KOPT-K1 (cell line): ENCODE data around the gene PIAS1.

Source experiments
- H3K27ac ChIP-seq: fragments of 200-600 bp; sonication (generic); 2 replicates; pipeline ENCODE4 v1.5.1; 2016; ENCODE audit warnings: antibody characterized with exemption, mild to moderate bottlenecking, low read depth, low read length; ENCODE audit not compliant: poor library complexity, severe bottlenecking
- H3K36me3 ChIP-seq: fragments of 200-600 bp; sonication (generic); 2 replicates; pipeline ENCODE4 v1.5.1; 2017; ENCODE audit warnings: antibody characterized with exemption, mild to moderate bottlenecking, low read length, moderate library complexity; ENCODE audit not compliant: insufficient read depth
- H3K9me3 ChIP-seq: fragments of 200-600 bp; sonication (generic); 2 replicates; pipeline ENCODE4 v1.5.1; 2017; ENCODE audit warnings: antibody characterized with exemption, low read length, mild to moderate bottlenecking; ENCODE audit not compliant: insufficient read depth, poor library complexity, severe bottlenecking

Gene PIAS1

DNA sequence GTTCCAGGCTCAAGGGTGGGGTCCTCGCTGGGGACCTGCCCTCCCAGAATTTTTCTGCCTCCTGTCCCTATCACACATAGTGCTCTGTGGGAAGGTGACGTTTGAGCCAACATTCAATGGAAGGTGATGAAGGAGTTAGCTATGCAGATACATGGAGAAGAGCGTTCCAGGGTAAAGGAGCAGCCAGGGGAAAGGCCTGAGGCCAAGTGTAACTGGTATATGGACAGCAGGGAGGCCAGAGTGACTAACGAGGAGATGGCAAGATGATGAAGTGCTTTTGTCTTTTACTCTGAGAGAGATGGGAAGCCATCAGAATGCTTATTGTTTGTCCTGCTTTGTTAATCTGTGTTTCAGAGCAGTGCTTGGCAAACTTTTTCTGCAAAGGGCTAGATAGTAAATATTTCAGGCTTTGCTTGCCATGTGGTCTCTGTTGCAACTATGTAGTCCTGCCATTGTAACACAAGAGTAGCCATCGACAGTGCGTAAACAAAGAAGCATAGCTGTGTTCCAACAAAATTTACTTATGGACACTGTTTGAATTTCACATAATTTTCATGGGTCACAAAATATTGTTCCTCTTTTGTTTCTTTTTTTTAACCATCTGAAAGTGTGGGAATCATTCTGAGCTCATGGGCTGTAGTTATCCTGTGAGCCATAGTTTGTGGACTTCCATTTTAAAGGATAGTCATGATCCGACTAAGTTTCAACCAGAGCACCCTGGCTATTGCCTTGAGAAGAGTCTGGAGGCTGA, 25.8 kb upstream of the PIAS1 start:
- H3K27ac ChIP-seq, result no peak overlapping the region
- no peaks in the 10 kb centered on the region for H3K9me3 ChIP-seq
- H3K36me3 ChIP-seq, result no peaks in the 10 kb centered on the region

DNA sequence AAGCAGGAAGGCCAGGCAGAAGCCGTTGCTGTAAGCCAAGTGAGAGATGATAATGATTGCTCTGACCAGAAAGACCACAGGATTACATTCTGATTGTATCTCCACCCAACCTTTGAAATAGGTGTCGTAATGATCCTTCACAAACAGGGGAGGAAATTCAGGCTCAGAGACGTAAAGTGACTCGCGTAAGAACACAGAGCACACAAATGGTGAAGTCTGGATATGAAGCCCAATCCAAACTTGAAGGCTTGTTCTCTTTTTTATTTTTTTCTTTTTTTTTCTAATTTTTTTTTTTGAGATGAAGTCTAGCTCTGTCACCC, 25.3 kb upstream of the PIAS1 start:
- H3K27ac ChIP-seq, result no peak overlapping the region
- no peaks in the 10 kb centered on the region for H3K9me3 ChIP-seq
- no peaks in the 10 kb centered on the region for H3K36me3 ChIP-seq

GRCh38 chr15:68029959-68030358, 24.2 kb upstream of the PIAS1 start:
- no peak overlapping the region for H3K27ac ChIP-seq
- no peaks in the 10 kb centered on the region for H3K9me3 ChIP-seq
- no peaks in the 10 kb centered on the region for H3K36me3 ChIP-seq

DNA sequence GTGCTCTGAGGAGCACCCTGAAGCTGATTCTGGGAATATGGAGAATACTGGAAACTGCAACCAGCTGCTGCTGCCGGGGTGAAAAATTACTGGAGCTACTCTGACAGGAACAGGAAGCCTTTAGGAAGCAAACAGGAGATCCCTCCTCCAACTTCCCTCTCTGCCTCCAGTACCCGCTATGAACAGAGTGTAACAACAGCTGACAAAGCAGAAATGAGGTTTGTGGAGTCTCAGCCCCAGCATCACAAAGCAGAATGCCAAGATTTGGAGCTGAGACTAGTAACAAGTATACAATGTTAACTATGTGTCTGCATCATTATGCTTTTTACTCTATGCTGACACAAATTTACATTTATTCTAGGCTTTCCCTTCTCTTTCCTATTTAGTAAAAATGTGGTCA, 22.7 kb upstream of the PIAS1 start:
- H3K36me3 ChIP-seq, result no peaks in the 10 kb centered on the region
- no peak overlapping the region for H3K27ac ChIP-seq
- H3K9me3 ChIP-seq, result peaks cover 3% of the 10 kb centered on the region

DNA sequence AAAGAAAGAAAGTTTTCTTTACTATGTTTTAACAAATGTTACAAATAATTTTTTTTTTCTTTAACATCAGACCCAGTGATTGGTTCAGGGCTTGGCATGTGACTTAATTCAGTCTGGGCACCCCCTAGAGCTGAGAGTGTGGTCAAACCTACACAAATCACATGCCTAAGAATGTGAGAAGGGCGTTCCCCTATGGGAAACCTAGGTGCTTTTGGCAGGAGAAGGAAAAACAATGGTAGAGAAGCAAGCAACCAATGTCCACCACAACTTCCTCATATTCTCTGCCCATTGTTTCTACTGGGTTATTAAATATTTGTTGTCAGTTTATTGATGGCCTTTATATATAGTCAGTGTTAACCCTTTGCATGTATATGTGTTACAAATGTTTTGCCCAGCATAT, 21.4 kb upstream of the PIAS1 start:
- Histone ChIP-seq H3K27ac (no peak overlapping the region), H3K9me3 (peaks cover 4% of the 10 kb centered on the region), H3K36me3 (no peaks in the 10 kb centered on the region)

- Histone ChIP-seq H3K9me3 (peaks cover 4% of the 10 kb centered on the region), H3K36me3 (no peaks in the 10 kb centered on the region)
Observed at GRCh38 chr15:68034081-68034480, 20.0 kb upstream of the PIAS1 start.

DNA sequence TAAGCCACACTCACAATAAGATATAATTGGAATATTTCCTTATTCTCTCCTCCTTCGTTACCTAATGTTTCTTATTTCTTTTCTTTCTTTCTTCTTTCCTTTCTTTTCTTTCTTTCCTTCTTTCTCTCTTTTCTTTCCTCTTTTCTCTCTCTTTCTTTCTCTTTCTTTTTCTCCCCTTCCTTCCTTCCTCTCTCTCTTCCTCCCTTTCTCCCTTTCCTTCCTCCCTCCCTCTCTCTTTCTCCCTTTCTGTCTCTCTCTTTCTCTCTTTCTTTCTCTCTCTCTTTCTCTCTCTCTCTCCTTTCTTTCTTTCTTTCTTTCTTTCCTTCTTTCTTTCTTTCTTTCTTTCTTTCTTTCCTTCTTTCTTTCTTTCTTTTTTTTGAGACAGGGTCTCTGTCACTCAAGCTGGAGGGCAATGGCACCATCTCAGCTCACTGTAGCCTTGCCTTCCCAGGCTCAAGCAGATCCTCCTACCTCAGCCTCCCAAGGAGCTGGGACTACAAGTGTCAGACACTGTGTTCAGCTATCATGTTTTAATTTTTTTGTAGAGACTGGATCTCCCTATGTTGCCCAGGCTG, 19.3 kb upstream of the PIAS1 start:
- H3K36me3 ChIP-seq, result no peaks in the 10 kb centered on the region
- H3K9me3 ChIP-seq, result peaks cover 6% of the 10 kb centered on the region
- no peak overlapping the region for H3K27ac ChIP-seq

More at GRCh38 chr15:68034081-68034480, 20.0 kb upstream of the PIAS1 start:
- no peak overlapping the region for H3K27ac ChIP-seq

- Histone ChIP-seq H3K36me3 (no peaks in the 10 kb centered on the region), H3K27ac (no peak overlapping the region), H3K9me3 (peaks cover 14% of the 10 kb centered on the region)
Observed at GRCh38 chr15:68038246-68038645, 15.9 kb upstream of the PIAS1 start.

DNA sequence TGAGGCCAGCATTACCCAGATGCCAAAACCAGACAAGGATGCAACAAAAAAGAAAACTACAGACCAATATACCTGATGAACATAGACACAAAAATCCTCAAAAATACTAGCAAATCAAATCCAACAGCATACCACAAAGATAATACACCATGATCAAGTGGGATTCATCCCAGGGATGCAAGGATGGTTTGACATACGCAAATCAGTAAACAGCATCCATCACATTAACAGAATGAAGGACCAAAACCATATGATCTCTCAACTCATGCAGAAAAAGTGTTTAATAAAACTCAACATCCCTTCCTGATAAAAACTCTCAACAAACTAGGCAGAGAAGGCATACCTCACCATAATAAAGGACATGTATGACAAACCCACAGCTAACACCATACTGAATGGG, 14.0 kb upstream of the PIAS1 start:
- Histone ChIP-seq H3K9me3 (peaks cover 14% of the 10 kb centered on the region), H3K36me3 (no peaks in the 10 kb centered on the region), H3K27ac (no peak overlapping the region)

DNA sequence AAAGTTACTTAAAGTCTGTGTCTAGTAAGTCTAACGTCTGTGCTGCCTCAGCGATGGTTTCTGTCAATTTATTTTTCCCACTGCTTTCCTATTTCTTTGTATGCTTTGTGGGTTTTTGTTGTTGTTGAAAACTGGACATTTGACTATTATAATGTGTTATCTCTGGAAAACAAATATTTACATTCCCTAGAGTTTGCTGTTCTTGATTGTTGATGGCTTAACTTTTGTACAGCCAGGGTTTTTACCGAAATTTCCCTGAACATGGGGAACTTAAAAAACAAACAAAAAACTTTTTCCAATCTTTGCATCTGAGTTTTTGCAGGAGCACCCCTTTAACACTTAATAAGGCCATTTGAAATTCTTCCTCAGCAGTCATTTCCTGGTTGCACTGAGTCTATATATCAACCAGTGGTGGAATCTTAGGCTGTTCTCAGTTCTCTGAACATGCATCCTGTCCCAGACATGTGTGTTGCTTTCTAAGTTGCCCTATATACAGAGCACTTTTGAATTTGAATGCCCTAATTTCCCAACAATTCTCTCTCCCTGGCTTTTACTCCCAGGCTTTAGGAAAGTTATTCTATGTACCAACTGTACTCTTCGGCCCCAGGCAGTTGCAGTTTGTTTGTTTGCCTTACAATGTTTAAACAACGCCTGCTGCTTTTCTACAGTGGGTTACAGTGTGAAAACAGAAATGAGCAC, 11.8 kb upstream of the PIAS1 start:
- Histone ChIP-seq H3K27ac (no peak overlapping the region), H3K36me3 (no peaks in the 10 kb centered on the region), H3K9me3 (peaks cover 26% of the 10 kb centered on the region)

- H3K36me3 ChIP-seq, result no peaks in the 10 kb centered on the region
- H3K27ac ChIP-seq, result no peak overlapping the region
- H3K9me3 ChIP-seq, result peaks cover 26% of the 10 kb centered on the region
Observed at GRCh38 chr15:68042855-68043222, 11.3 kb upstream of the PIAS1 start.

GRCh38 chr15:68045289-68046265, 8.5 kb upstream of the PIAS1 start:
- H3K27ac ChIP-seq, result no peak overlapping the region
- no peaks in the 10 kb centered on the region for H3K36me3 ChIP-seq
- H3K9me3 ChIP-seq, result peaks cover 17% of the 10 kb centered on the region

DNA sequence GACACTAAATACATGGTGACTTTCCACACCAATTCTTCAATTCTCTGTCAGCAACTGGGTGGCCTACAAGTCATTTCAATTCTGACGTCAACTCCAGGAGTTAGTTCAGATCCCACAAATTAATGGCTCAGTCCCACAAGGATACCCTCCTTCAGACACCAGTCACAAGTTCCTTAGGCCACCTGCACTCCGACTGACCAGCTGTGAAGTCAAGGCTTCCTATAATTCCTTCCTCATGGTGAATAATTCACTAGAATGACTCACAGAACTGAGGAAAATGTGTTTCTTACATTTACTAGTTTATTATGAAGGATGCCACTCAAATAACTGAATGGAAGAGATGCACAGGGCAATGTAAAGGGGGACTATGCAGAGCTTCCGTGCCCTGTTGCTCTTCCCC, 6.3 kb upstream of the PIAS1 start:
- no peak overlapping the region for H3K27ac ChIP-seq
- H3K9me3 ChIP-seq, result peaks cover 17% of the 10 kb centered on the region
- no peaks in the 10 kb centered on the region for H3K36me3 ChIP-seq

DNA sequence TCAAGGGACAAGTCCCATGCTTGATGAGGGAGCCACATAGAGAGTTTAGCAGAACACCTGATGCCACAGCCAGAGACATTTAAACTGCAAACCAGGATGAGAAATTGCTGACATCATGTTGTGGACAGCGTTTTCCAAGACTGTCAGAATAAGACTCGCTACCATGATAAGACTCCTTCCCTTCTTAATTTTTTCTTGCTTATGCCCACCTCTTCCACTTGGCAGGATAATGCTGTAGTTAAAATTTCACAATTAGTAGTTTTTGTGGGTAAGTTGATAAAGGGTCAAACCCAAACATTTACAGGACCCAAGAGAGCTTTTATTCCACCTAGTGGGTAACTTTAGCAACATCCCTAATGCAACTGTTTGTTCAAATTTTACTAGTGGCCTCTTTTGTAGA, 3.0 kb upstream of the PIAS1 start:
- H3K27ac ChIP-seq, result no peak overlapping the region
- peaks cover 7% of the 10 kb centered on the region for H3K9me3 ChIP-seq
- no peaks in the 10 kb centered on the region for H3K36me3 ChIP-seq

GRCh38 chr15:68051907-68052306, 2.2 kb upstream of the PIAS1 start:
- Histone ChIP-seq H3K27ac (no peak overlapping the region), H3K36me3 (no peaks in the 10 kb centered on the region), H3K9me3 (no peaks in the 10 kb centered on the region)
